Right ventricle myocardium superior (tissue), 1 donor: ENCODE results near the gene METTL9. TPM values are rescaled to one million over a fixed set of nuclear protein-coding genes. Genes with fewer than 3 reads are reported as not detected.
"Not testable (repeated sequence)": the region's sequence is repeated elsewhere in the genome, so short reads cannot be mapped to it uniquely, and the experiment has no call there.

Source experiments
- ATAC-seq: fragments of 200-7000 bp; cut with Tn5 transposase; one replicate; pipeline ENCODE4 v1.9.1; 2020; ENCODE audit warnings: mild to moderate bottlenecking; ENCODE audit not compliant: poor library complexity
- DNase-seq: peaks from one replicate; pipeline ENCODE4 v3.0.0-alpha.2; 2020
- intact Hi-C: fragments of 100-400 bp; cut with DNase I; formaldehyde crosslinking; loops from one replicate; pipeline ENCODE4 v1.11.2; 2022
- total RNA-seq: library from RNA; stranded (reverse); fragmentation: NEBNext Ultra II Directional; extraction: Animal tissue kit (Norgen Biotek cat#: 25700); gene quantifications from one replicate; pipeline ENCODE4 v1.2.1, GENCODE V29; 2021
- donor health status: DM: no; HTN: yes; CAD: no; lungs with severe emphysema.

Gene METTL9
- total RNA-seq, 1 donor from 2014 or later: 47.4 TPM

- intact Hi-C loops: no loop called here
- no peak for DNase-seq
Observed at GRCh38 chr16:21600031-21600773, 825 bp downstream of the METTL9 start.

DNA sequence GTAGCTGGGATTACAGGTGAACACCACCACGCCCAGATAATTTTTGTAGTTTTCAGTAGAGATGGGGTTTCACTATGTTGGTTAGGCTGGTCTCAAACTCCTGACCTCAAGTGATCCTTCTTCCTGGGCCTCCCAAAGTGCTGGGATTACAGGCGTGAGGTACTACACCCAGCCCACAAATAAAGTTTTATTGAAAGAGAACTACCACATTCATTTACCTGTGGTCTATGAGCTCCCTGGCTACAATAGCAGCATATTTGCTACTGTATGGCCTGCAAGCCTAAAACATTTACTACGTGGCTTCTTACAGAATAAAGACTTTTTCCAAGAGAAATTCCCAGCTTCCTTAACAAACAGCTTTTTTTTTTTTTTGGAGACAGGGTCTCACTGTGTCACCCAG is 3.4 kb downstream of the METTL9 start:
- no peak for ATAC-seq
- intact Hi-C loops: no loop called here

More at GRCh38 chr16:21600031-21600773, 825 bp downstream of the METTL9 start:
- ATAC-seq: peak; percentile 6

GRCh38 chr16:21603928-21604327 is 4.6 kb downstream of the METTL9 start:
- no peak for DNase-seq
- intact Hi-C loops: no loop called here
- no peak for ATAC-seq

More for the DNA sequence above, 3.4 kb downstream of the METTL9 start:
- no peak for DNase-seq

DNA sequence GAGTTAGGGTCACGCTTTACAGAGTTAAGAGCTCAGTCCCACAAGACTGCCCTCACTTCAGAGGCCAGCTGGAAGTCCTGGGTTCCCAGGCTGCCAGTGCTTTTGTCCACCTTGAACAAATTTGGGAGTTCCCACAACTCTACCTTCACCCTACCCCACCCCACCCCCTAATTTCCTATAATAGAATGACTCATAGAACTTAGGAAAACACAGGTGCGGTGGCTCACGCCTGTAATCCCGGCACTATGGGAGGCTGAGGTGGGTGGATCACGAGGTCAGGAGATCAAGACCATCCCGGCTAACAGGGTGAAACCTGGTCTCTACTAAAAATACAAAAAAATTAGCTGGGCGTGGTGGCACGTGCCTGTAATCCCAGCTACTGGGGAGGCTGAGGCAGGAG is 6.5 kb downstream of the METTL9 start:
- intact Hi-C loops, DNase-seq, ATAC-seq: not testable (repeated sequence)

DNA sequence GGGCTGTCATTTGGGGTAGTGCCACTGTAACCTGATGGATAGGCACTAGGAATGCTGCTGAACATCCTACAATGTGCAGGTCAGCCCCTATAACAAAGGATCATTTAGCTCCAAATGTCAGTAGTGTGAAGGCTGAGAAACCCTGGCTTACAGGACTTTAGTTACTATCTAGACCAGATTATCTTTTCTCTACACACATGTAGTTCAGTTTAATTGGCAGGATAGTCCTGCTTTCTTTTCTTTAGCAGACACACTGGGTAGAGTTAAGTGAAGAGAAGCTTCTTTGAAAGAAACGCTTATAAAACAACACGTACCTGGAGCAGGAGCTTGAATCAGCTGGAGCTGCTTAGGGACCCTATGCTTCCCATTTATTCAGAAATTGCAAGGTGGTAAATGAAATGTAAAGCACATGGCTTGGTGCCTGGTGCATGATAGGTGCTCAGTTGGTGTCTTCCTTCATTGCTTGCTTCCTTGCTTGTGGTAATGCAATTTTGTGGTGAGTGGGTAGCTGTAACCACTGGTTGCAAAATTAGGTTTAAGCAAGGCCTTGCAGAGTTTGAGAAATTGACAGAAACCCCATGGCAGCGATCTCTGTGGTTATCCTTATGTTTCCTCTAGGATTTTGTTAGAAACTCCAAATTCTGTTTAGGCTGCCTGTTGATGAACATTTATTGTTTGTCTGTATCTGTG is 9.4 kb downstream of the METTL9 start:
- intact Hi-C loops: no loop called here
- ATAC-seq: no peak
- no peak for DNase-seq

GRCh38 chr16:21610006-21610544 is 10.7 kb downstream of the METTL9 start:
- DNase-seq (no peak), ATAC-seq (no peak)
- intact Hi-C loops: no loop called here

DNA sequence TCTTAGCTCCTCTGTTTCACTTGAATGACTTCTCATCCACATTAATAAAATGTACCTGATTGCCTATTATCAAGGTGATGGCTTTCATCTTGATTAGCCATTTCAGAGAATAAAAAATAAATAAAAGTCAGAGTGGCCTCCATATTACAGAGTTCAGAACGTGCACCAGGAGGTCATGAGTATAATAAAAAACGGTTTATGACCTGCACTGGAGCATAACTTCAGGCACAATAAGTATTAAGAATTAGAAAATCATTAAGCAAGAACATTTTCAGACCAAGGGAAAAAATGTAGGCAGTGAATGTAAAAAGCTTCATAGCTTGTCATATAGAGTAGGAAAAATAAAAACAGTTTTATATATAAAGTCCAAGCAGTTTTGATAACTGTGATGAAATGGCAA is 11.4 kb downstream of the METTL9 start:
- DNase-seq (no peak), ATAC-seq (no peak)
- intact Hi-C loops: no loop called here

DNA sequence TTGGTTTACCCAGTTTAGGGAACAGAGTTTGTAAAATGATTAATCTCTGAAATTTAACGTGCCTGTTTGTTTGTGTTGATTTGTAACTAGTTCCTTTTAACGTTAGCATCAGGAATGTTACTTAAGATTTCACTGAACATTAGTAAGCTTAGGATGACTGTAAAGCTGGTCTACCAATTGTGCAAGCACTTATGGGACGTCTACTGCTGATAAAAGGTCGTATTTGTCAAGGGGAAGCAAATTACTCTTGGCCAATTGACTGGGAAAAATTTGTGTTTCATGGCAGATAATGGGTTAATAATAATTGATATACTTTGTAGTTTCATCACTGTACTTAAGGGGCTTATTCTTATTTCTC is 11.8 kb downstream of the METTL9 start:
- DNase-seq (no peak), ATAC-seq (no peak)
- intact Hi-C loops: no loop called here

GRCh38 chr16:21611556-21612384 is 12.4 kb downstream of the METTL9 start:
- intact Hi-C loops: no loop called here
- DNase-seq (no peak), ATAC-seq (peak; percentile 38)

- intact Hi-C loops: no loop called here
- ATAC-seq: no peak
- no peak for DNase-seq
Observed at GRCh38 chr16:21613361-21613760, 14.0 kb downstream of the METTL9 start.

- ATAC-seq: no peak
- intact Hi-C loops: no loop called here
- no peak for DNase-seq
Observed at GRCh38 chr16:21613781-21614180, 14.4 kb downstream of the METTL9 start.

- no peak for DNase-seq
- intact Hi-C loops: no loop called here
- no peak for ATAC-seq
Observed at GRCh38 chr16:21614896-21615295, 15.5 kb downstream of the METTL9 start.

DNA sequence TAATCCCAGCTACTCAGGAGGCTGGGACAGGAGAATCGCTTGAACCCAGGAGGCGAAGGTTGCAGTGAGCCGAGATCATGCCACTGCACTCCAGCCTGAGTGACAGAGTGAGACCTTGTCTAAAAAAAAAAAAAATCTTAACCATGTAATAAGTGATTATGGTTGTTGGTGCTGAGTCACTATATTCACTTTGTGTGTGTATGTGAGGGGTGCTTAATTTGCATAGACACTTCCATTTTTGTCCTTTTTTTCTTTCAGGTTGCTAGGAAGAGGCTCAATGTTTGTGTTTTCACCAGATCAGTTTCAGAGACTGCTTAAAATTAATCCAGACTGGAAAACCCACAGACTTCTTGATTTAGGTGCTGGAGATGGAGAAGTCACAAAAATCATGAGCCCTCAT is 18.2 kb downstream of the METTL9 start:
- ATAC-seq (no peak), DNase-seq (no peak)
- intact Hi-C loops: no loop called here

- DNase-seq: no peak
- intact Hi-C loops: no loop called here
- ATAC-seq: no peak
Observed at GRCh38 chr16:21618281-21618680, 18.9 kb downstream of the METTL9 start.

GRCh38 chr16:21619765-21620425 is 20.5 kb downstream of the METTL9 start:
- no peak for ATAC-seq
- DNase-seq: no peak
- intact Hi-C loops: no loop called here

GRCh38 chr16:21620592-21620991 is 21.2 kb downstream of the METTL9 start:
- DNase-seq: no peak
- intact Hi-C loops: no loop called here
- no peak for ATAC-seq

DNA sequence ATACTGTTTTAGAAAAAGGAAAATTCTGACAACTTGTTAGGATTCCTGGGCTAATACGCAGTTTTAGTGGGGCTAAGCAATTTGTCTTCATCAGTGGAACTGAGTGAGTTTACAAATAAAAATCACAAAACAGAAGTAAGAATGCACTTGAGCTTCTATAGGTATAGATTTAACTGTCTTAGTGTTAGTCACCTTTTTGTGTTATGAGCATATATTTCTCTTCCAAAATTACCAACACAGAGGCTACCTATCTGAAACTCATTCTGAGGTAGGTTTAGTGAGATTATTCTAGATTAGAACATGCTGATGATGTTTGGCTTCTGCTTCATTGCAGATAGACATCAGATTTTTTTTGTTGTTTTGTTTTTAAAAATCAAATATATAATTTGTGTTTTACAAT is 23.2 kb downstream of the METTL9 start:
- intact Hi-C loops: no loop called here
- no peak for DNase-seq
- no peak for ATAC-seq

DNA sequence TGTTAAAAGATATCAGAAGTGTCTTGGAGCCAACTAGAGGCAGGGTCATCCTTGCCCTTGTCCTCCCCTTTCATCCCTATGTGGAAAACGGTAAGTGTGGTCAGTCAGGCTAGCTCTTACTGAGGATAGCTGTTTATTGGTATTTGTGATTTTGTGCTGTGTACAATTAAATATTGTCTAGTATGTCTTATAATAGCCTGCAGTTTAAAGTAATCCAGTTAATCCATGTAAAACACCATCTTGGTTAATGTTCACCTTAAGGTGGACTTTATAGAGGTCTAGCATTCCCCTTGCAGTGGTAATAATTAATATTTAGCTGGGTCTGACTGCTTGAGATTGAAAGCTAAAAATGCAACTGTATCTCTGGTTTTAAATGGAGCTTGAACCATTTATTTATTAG is 25.6 kb downstream of the METTL9 start:
- DNase-seq: no peak
- ATAC-seq: no peak
- intact Hi-C loops: no loop called here
